ENCODE results near the gene CDKN1B. TPM values are rescaled to one million over a fixed set of nuclear protein-coding genes. Genes with fewer than 3 reads are reported as not detected.

CDKN1B gene
- total RNA-seq, 3 donors from 2014 or later (not counting 1 experiment from before 2014, with no cell fraction given): 119 to 207 (median 130) TPM

DNA sequence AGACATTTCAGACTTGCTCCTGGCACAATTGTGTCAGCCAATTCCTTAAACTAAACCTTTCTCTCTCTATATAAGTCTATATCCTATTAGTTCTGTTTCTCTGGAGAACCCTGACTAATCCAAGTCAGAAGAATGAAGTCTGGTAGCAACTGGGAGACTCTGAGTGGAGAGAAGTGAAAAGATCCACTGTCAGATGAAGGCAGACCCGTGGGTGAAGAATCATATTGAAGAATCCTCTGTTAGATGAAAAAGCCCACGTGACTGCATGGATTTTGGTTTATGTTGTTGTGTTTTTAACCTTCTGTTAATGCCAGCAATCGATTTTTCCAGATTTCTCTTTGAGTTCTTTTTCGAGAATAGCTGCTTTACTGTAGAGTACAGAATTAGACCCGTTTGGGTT lies 38.8 kb downstream of the CDKN1B start:
- Mint-ChIP-seq H3K27me3 (ENCODE audit: low read depth in 2 of 2) (no peaks in the 10 kb centered on the region), H3K4me1 (no peaks in the 10 kb centered on the region), H3K27ac (no peak overlapping the region), H3K9me3 (no peaks in the 10 kb centered on the region), H3K4me3 (no peak overlapping the region), H3K36me3 (no peaks in the 10 kb centered on the region)
- DNase-seq (no peak), ATAC-seq (no peak)
- Histone ChIP-seq H3K4me3 (ENCODE audit: low read length) (no peak overlapping the region), H3K27ac (ENCODE audit: low read length) (no peak overlapping the region), H3K9me3 (ENCODE audit: control insufficient read depth, insufficient read depth, low read length) (no peaks in the 10 kb centered on the region), H3K36me3 (ENCODE audit: control insufficient read depth, insufficient read depth, low read length) (no peaks in the 10 kb centered on the region), H3K4me1 (ENCODE audit: control insufficient read depth, insufficient read depth, low read length) (no peaks in the 10 kb centered on the region), H3K27me3 (ENCODE audit: control insufficient read depth, insufficient read depth, low read length) (no peaks in the 10 kb centered on the region)
- intact Hi-C loops (cut with micrococcal nuclease): no loop called here
- WGBS (ENCODE audit: insufficient coverage): 92% methylated on average over 5 of the region's 5 CpGs
- TF ChIP-seq, protein P1, sequence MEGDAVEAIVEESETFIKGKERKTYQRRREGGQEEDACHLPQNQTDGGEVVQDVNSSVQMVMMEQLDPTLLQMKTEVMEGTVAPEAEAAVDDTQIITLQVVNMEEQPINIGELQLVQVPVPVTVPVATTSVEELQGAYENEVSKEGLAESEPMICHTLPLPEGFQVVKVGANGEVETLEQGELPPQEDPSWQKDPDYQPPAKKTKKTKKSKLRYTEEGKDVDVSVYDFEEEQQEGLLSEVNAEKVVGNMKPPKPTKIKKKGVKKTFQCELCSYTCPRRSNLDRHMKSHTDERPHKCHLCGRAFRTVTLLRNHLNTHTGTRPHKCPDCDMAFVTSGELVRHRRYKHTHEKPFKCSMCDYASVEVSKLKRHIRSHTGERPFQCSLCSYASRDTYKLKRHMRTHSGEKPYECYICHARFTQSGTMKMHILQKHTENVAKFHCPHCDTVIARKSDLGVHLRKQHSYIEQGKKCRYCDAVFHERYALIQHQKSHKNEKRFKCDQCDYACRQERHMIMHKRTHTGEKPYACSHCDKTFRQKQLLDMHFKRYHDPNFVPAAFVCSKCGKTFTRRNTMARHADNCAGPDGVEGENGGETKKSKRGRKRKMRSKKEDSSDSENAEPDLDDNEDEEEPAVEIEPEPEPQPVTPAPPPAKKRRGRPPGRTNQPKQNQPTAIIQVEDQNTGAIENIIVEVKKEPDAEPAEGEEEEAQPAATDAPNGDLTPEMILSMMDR (IDR thresholded peaks at IDR 0.05): no peak

DNA sequence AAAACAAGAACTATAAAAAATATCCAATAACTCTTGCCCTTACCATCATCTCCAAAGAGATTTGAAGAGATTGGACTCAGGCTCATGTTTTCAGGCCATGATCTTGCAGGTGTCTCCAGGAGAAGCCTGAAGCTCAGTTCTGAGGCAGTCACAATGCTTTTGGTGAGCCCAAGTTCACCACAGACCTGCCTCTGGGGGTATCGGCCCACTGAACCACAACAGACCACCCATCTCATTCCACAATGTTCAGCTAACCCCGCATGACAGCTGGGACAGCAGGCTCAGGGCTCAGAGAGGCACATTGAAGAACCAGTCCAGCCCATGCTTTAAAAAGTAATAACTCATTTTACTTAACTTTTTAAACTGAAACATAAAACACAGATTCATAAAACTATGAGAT lies 40.0 kb downstream of the CDKN1B start:
- 46% methylated on average over 2 of the region's 2 CpGs for WGBS (ENCODE audit: insufficient coverage)
- H3K27me3 Mint-ChIP-seq (ENCODE audit: low read depth in 2 of 2): no peaks in the 10 kb centered on the region
- no peak overlapping the region for H3K4me3 Mint-ChIP-seq
- no peak for DNase-seq
- H3K9me3 Mint-ChIP-seq: no peaks in the 10 kb centered on the region
- Histone ChIP-seq H3K27me3 (ENCODE audit: control insufficient read depth, insufficient read depth, low read length) (no peaks in the 10 kb centered on the region), H3K36me3 (ENCODE audit: control insufficient read depth, insufficient read depth, low read length) (no peaks in the 10 kb centered on the region), H3K4me1 (ENCODE audit: control insufficient read depth, insufficient read depth, low read length) (no peaks in the 10 kb centered on the region), H3K4me3 (ENCODE audit: low read length) (no peak overlapping the region), H3K27ac (ENCODE audit: low read length) (no peak overlapping the region), H3K9me3 (ENCODE audit: control insufficient read depth, insufficient read depth, low read length) (no peaks in the 10 kb centered on the region)
- intact Hi-C loops (cut with micrococcal nuclease): no loop called here
- TF ChIP-seq, protein P1 (IDR thresholded peaks at IDR 0.05): no peak
- H3K27ac Mint-ChIP-seq: no peak overlapping the region
- no peaks in the 10 kb centered on the region for H3K36me3 Mint-ChIP-seq
- no peak for ATAC-seq
- no peaks in the 10 kb centered on the region for H3K4me1 Mint-ChIP-seq

DNA sequence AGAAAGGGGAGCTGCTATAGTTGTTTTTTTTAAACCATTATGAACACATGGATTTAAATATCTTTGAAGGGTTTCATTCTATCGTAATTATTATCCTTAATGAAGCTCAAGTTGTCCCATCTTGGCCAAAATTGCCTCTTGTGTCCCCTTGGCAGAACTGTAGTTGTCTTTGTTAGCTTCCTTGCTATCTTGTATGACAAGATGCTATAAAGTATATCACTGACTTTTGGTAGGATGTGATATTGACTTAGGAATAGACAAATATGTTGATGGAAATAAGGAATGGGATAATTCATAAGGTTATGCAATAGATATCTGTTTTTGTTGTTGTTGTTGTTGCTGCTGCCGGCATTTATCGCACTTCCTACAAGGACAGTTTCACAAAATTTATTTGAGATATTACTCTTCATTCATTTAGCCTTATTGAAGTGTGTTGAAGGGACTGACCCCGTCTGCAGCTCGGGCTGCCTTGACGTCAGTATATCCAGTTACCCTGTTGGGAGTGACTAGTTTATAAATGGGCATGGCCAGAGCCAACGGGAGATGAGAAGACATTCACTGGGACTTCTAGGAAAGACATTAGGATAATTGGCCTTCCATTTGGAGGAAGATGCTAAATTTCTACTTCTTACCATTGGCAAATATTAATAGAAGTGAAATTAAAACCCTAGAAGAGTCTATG lies 42.2 kb downstream of the CDKN1B start:
- 98% methylated on average over 5 of the region's 7 CpGs for WGBS (ENCODE audit: insufficient coverage)
- H3K4me1 Mint-ChIP-seq: peaks cover 4% of the 10 kb centered on the region in 2 donors
- no peaks in the 10 kb centered on the region for H3K9me3 Mint-ChIP-seq
- Histone ChIP-seq H3K27me3 (ENCODE audit: control insufficient read depth, insufficient read depth, low read length) (no peaks in the 10 kb centered on the region), H3K4me1 (ENCODE audit: control insufficient read depth, insufficient read depth, low read length) (no peaks in the 10 kb centered on the region), H3K9me3 (ENCODE audit: control insufficient read depth, insufficient read depth, low read length) (no peaks in the 10 kb centered on the region), H3K4me3 (ENCODE audit: low read length) (no peak overlapping the region), H3K27ac (ENCODE audit: low read length) (no peak overlapping the region), H3K36me3 (ENCODE audit: control insufficient read depth, insufficient read depth, low read length) (no peaks in the 10 kb centered on the region)
- H3K36me3 Mint-ChIP-seq: no peaks in the 10 kb centered on the region
- intact Hi-C loops (cut with micrococcal nuclease): no loop called here
- TF ChIP-seq, protein P1 (IDR thresholded peaks at IDR 0.05): no peak
- ATAC-seq (no peak), DNase-seq (no peak)
- no peaks in the 10 kb centered on the region for H3K27me3 Mint-ChIP-seq (ENCODE audit: low read depth in 2 of 2)
- H3K27ac Mint-ChIP-seq: no peak overlapping the region
- no peak overlapping the region for H3K4me3 Mint-ChIP-seq

DNA sequence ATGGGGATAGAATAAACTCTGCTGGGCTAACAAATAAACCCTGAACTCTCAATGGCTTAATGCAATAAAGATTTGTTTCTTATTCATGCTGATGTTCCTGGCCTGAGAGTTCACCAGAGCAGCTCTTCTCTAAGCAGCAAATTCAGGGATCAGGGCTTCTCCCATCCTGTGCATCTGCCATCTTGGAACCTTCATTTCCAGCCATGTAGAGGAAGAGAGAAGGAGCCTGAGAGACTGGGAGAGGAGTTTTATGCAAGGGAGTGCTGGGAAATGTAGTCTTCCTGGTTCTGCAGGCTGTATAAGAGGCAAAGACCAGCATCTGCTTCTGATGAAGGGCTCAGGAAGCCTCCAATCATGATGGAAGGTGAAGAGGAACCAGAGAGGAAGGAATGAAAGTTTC lies 47.7 kb downstream of the CDKN1B start:
- H3K9me3 ChIP-seq (ENCODE audit: control insufficient read depth, insufficient read depth, low read length): no peaks in the 10 kb centered on the region
- Mint-ChIP-seq H3K9me3 (peaks cover under 1 to 1% of the 10 kb centered on the region in 2 donors), H3K4me3 (no peak overlapping the region), H3K27ac (peak overlapping the region in 1 of 2 donors; percentile 25), H3K4me1 (peaks cover 5 to 10% of the 10 kb centered on the region in 2 donors), H3K36me3 (peaks cover 4% of the 10 kb centered on the region), H3K27me3 (ENCODE audit: low read depth in 2 of 2) (no peaks in the 10 kb centered on the region)
- H3K4me3 ChIP-seq (ENCODE audit: low read length): no peak overlapping the region
- H3K4me1 ChIP-seq (ENCODE audit: control insufficient read depth, insufficient read depth, low read length): no peaks in the 10 kb centered on the region
- TF ChIP-seq, protein P1 (IDR thresholded peaks at IDR 0.05): no peak
- no peak overlapping the region for H3K27ac ChIP-seq (ENCODE audit: low read length)
- DNase-seq: no peak
- intact Hi-C loops (cut with micrococcal nuclease): no loop called here
- no peaks in the 10 kb centered on the region for H3K36me3 ChIP-seq (ENCODE audit: control insufficient read depth, insufficient read depth, low read length)
- no peaks in the 10 kb centered on the region for H3K27me3 ChIP-seq (ENCODE audit: control insufficient read depth, insufficient read depth, low read length)
- no peak for ATAC-seq
